GM19035 (cell line): ENCODE measurements around the gene CDK11A.

ENCODE experiments used
- ATAC-seq: cut with Tn5 transposase; IDR thresholded peaks from one replicate; pipeline ENCODE4 v1.9.1; 2021; ENCODE audit not compliant: unreplicated experiment

The CDK11A gene

GRCh38 chr1:1724035-1724864, at the start of gene CDK11A:
CDK11A (minus strand) TSS chr1:1724357; CDS start chr1:1722818, 1,539 bp downstream.
- peak; percentile 93 for ATAC-seq

GRCh38 chr1:1773874-1774273, 49.7 kb upstream of the CDK11A start:
- no peak for ATAC-seq

GRCh38 chr1:1771096-1771495, 46.9 kb upstream of the CDK11A start:
- ATAC-seq = no peak

- ATAC-seq = no peak
These were observed 45.9 kb upstream of the CDK11A start for GRCh38 chr1:1770102-1770501.

- ATAC-seq = no peak
These were observed 44.3 kb upstream of the CDK11A start for GRCh38 chr1:1768249-1768992.

GRCh38 chr1:1764876-1765470, 40.8 kb upstream of the CDK11A start:
- ATAC-seq = no peak

GRCh38 chr1:1763657-1764621, 39.8 kb upstream of the CDK11A start:
- ATAC-seq = no peak

GRCh38 chr1:1761504-1762376, 37.6 kb upstream of the CDK11A start:
- ATAC-seq = no peak

- no peak for ATAC-seq
These were observed 36.6 kb upstream of the CDK11A start for GRCh38 chr1:1760715-1761114.

GRCh38 chr1:1760345-1760650, 36.1 kb upstream of the CDK11A start:
- no peak for ATAC-seq

- ATAC-seq = no peak
These were observed 35.5 kb upstream of the CDK11A start for GRCh38 chr1:1759456-1760344.

GRCh38 chr1:1758692-1759455, 34.7 kb upstream of the CDK11A start:
- no peak for ATAC-seq

- ATAC-seq = no peak
These were observed 34.0 kb upstream of the CDK11A start for GRCh38 chr1:1758059-1758621.

GRCh38 chr1:1757422-1758058, 33.4 kb upstream of the CDK11A start:
- ATAC-seq = no peak

GRCh38 chr1:1756661-1757421, 32.7 kb upstream of the CDK11A start:
- ATAC-seq = no peak

- no peak for ATAC-seq
These were observed 31.7 kb upstream of the CDK11A start for GRCh38 chr1:1755852-1756251.

- no peak for ATAC-seq
These were observed 31.3 kb upstream of the CDK11A start for GRCh38 chr1:1755426-1755825.
